Neural cell (in vitro differentiated cells): ENCODE measurements around the gene TRIM37.

Experiments
- EP300 ChIP-seq: fragments of 450-650 bp; conservative IDR thresholded peaks from 2 replicates; pipeline ENCODE4 v1.6.1; 2014; ENCODE audit warnings: antibody characterized with exemption, mild to moderate bottlenecking, moderate library complexity; ENCODE audit not compliant: poor library complexity, severe bottlenecking
- EZH2 ChIP-seq: fragments of 200-600, 300-800 bp; shearing (Covaris generic), sonication (generic); IDR thresholded peaks from 2 replicates; pipeline ENCODE4 v1.6.1; 2014; ENCODE audit warnings: antibody characterized with exemption, low read length, borderline replicate concordance, mild to moderate bottlenecking; ENCODE audit not compliant: insufficient read depth, poor library complexity, severe bottlenecking
- POLR2AphosphoS5 ChIP-seq: IDR thresholded peaks from 2 replicates; pipeline ENCODE4 v1.6.1; 2012
- RAD21 ChIP-seq: fragments of 450-650 bp; conservative IDR thresholded peaks from 2 replicates; pipeline ENCODE4 v1.6.1; 2014; ENCODE audit warnings: antibody characterized with exemption, mild to moderate bottlenecking, moderate library complexity
- TF ChIP-seq, protein P1 (sequence below): fragments of 450-650 bp; IDR thresholded peaks from 2 replicates; pipeline ENCODE4 v1.5.1; 2014; ENCODE audit warnings: antibody characterized with exemption, mild to moderate bottlenecking, moderate library complexity; ENCODE audit not compliant: poor library complexity, severe bottlenecking
- TF ChIP-seq, protein P2 (sequence below): IDR thresholded peaks from 2 replicates; pipeline ENCODE4 v1.6.1; 2012; ENCODE audit warnings: borderline replicate concordance

DNA sequence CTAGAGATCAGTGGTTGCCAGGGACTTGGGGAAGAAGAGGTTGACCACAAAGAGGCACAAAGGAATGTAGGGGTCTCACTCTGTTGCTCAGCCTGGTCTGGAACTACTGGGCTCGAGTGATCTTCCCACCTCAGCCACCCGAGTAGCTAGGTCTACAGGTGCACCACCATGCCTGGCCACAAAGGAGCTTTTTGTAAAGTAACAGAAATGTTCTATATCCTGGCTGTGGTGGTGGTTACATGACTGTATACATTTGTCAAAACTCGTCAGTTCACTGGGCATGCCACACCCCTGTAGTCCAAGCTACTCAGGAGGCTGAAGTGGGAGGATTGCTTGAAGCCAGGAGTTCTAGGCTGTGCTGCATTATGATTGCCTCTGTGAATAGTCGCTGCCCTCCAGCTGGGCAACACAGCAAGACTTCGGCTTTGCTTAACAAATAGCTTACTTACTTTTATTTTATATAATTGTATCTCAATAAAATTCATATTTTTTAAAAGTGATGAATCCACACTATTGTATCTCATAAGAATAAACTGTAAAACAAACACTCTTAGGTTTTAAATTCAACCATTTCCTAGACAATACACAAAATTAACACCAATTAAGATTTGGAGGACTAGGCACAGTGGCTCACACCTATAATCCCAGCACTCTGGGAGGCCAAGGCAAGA is 43.3 kb upstream of the TRIM37 start:
- TF ChIP-seq, protein P1, sequence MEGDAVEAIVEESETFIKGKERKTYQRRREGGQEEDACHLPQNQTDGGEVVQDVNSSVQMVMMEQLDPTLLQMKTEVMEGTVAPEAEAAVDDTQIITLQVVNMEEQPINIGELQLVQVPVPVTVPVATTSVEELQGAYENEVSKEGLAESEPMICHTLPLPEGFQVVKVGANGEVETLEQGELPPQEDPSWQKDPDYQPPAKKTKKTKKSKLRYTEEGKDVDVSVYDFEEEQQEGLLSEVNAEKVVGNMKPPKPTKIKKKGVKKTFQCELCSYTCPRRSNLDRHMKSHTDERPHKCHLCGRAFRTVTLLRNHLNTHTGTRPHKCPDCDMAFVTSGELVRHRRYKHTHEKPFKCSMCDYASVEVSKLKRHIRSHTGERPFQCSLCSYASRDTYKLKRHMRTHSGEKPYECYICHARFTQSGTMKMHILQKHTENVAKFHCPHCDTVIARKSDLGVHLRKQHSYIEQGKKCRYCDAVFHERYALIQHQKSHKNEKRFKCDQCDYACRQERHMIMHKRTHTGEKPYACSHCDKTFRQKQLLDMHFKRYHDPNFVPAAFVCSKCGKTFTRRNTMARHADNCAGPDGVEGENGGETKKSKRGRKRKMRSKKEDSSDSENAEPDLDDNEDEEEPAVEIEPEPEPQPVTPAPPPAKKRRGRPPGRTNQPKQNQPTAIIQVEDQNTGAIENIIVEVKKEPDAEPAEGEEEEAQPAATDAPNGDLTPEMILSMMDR, result no peak
- TF ChIP-seq EZH2 (no peak), EP300 (no peak), RAD21 (no peak), POLR2AphosphoS5 (no peak)
- TF ChIP-seq, protein P2, sequence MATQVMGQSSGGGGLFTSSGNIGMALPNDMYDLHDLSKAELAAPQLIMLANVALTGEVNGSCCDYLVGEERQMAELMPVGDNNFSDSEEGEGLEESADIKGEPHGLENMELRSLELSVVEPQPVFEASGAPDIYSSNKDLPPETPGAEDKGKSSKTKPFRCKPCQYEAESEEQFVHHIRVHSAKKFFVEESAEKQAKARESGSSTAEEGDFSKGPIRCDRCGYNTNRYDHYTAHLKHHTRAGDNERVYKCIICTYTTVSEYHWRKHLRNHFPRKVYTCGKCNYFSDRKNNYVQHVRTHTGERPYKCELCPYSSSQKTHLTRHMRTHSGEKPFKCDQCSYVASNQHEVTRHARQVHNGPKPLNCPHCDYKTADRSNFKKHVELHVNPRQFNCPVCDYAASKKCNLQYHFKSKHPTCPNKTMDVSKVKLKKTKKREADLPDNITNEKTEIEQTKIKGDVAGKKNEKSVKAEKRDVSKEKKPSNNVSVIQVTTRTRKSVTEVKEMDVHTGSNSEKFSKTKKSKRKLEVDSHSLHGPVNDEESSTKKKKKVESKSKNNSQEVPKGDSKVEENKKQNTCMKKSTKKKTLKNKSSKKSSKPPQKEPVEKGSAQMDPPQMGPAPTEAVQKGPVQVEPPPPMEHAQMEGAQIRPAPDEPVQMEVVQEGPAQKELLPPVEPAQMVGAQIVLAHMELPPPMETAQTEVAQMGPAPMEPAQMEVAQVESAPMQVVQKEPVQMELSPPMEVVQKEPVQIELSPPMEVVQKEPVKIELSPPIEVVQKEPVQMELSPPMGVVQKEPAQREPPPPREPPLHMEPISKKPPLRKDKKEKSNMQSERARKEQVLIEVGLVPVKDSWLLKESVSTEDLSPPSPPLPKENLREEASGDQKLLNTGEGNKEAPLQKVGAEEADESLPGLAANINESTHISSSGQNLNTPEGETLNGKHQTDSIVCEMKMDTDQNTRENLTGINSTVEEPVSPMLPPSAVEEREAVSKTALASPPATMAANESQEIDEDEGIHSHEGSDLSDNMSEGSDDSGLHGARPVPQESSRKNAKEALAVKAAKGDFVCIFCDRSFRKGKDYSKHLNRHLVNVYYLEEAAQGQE, result no peak
